ENCODE measurements around the gene ACSL4.
"Not testable (repeated sequence)": the region's sequence is repeated elsewhere in the genome, so short reads cannot be mapped to it uniquely, and the experiment has no call there.

The ACSL4 gene

GRCh38 chrX:109672239-109672638, 60.8 kb downstream of the ACSL4 start:
- DNase-seq (ENCODE audit: low spot score) (no peak), FAIRE-seq (no peak)

DNA sequence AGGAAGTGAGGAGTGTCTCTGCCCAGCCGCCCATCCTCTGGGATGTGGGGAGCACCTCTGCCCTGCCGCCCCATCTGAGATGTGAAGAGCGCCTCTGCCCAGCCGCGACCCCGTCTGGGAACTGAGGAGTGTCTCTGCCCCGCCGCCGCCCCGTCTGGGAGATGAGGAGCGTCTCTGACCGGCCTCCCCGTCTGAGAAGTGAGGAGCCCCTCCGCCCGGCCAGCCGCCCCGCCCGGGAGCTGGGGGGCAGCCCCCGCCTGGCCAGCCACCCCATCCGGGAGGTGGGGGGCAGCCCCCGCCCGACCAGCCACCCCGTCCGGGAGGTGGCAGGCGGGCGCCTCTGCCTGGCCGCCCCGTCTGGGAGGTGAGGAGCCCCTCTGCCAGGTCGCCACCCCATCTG, 61.9 kb downstream of the ACSL4 start:
- not testable (repeated sequence) for DNase-seq (ENCODE audit: low spot score); FAIRE-seq

DNA sequence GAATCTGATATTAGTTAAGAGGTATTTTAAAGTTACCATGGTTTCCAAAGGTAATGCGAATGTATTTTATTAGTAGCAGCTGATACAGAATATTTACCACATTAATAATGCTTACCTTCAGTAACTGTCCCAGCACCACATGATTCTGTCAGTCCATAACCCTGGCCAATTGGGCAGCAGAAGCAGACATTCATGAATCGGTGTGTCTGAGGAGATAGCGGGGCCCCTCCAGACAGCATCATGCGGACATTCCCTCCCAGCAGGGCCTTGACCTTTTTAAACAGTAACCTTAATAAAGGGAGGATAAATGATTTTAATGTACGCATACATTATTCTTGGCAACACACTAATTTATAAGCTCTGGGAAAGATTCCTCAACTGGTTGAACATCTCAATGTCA, 65.1 kb downstream of the ACSL4 start:
- FAIRE-seq = no peak
- no peak for DNase-seq (ENCODE audit: low spot score)

DNA sequence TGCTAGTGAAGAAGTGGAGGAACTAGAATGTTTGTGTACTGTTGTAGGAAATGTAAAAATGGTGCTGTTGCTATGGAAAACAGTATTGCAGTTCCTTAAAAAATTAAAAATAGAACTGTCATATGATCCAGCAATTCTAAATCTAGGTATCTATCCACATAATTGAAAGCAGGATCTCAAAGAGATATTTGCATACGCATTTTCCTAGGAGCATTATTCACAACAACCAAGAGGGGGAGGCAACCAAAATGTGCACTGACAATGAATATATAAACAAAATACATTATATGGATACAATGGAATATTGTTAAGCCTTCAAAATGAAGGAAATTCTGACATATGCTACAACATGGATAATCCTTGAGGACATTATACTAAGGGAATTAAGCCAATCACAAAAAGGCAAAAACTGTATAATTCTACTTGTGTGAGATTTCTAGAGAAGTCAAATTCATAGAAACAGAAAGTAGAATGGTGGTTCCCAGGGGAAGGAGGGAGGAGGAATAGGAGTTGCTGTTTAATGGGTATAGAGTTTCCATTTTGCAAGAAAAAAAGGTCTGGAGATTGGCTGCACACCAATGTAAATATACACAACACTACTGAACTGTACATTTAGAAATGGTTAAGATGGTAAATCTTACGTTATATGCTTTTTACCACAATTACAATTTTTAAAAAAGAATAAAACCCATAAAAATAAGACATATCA, 72.5 kb downstream of the ACSL4 start:
- no peak for DNase-seq (ENCODE audit: low spot score)
- no peak for FAIRE-seq

DNA sequence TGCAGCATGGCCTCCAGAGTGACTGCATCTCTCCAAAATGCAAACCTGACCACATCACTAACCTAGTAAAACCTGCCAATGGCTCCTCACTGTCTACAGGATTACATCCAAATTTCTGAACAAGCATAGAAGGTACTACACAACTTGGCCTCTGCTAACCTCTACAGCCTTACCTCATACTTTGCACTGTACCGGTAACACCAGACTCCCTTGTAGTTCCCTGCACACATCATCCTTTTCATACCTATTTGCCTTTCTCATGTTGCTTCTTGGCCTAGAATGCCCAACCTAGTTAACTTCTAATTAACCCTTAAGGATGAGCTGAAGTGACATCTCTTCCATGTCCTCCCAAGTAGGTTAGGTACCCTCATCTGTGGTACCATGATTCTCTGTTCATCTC, 74.7 kb downstream of the ACSL4 start:
- no peak for FAIRE-seq
- no peak for DNase-seq (ENCODE audit: low spot score)

DNA sequence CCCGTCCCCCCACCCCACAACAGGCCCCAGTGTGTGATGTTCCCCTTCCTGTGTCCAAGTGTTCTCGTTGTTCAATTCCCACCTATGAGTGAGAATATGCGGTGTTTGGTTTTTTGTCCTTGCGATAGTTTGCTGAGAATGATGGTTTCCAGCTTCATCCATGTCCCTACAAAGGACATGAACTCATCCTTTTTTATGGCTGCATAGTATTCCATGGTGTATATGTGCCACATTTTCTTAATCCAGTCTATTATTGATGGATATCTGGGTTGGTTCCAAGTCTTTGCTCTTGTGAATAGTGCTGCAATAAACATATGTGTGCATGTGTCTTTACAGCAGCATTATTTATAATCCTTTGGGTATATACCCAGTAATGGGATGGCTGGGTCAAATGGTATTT, 75.7 kb downstream of the ACSL4 start:
- FAIRE-seq = not testable (repeated sequence)

DNA sequence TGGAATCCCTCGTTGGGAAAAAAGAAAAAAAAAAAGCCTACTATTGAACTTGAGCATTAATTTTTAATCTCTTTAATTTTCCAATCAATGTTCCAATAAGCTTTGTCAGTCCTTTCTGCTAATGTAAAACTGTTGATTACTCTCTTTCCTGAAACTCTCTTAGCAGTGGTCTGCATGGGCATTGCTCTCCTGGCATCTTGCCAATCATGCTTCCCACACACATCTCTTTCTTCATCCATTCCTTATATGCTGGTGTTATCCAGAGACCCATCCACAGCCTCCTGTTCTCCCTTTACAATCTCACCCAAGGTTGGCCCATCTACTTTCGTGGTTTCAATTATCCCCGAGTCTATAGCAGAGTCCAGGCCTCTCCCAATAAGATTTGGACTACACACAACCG, 76.3 kb downstream of the ACSL4 start:
- DNase-seq (ENCODE audit: low spot score) (no peak), FAIRE-seq (no peak)

More for the DNA sequence above, 75.7 kb downstream of the ACSL4 start:
- not testable (repeated sequence) for DNase-seq (ENCODE audit: low spot score)

DNA sequence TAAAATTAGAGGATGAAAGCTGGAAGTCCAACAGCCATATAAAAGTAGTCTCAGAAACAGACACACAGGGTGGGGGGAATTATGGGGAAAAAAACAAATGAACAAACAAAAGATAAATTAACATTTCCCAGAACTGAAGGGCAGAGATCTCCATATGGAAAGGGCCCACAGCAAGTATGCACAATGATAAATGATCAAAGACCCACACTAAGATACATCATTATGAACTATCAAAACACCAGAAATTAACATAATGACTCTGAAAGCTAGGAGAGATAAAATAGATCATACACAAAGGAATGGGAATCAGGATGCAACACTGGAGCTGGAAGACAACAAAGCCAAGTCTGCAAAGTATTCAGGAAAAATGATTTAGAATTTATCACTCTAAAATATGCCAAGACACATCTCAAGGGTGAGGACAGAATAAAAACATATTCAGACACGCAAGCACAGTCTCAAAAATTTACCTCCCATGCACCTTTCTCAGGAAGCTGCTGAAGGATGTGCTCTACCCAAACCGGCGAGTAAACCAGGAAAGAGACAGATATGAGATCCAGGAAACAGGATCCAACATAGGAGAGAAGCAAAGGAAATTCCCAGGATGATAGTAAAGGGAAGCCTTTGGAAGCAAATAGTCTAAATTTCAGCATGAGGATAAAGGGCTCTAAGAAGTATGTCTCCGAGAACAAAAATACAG, 77.4 kb downstream of the ACSL4 start:
- DNase-seq (ENCODE audit: low spot score) (no peak), FAIRE-seq (no peak)

- DNase-seq (ENCODE audit: low spot score) = no peak
- FAIRE-seq = no peak
Observed at GRCh38 chrX:109654516-109655109, 78.4 kb downstream of the ACSL4 start.

DNA sequence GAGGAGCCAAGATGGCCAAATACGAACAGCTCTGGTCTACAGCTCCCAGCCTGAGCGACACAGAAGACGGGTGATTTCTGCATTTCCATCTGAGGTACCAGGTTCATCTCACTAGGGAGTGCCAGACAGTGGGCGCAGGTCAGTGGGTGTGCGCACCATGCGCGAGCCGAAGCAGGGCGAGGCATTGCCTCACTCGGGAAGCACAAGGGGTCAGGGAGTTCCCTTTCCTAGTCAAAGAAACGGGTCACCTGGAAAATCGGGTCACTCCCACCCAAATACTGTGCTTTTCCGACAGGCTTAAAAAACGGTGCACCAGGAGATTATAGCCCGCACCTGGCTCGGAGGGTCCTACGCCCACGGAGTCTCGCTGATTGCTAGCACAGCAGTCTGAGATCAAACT, 88.4 kb downstream of the ACSL4 start:
- not testable (repeated sequence) for FAIRE-seq; DNase-seq (ENCODE audit: low spot score)

GRCh38 chrX:109643687-109644086, 89.4 kb downstream of the ACSL4 start:
- no peak for DNase-seq (ENCODE audit: low spot score)
- no peak for FAIRE-seq

DNA sequence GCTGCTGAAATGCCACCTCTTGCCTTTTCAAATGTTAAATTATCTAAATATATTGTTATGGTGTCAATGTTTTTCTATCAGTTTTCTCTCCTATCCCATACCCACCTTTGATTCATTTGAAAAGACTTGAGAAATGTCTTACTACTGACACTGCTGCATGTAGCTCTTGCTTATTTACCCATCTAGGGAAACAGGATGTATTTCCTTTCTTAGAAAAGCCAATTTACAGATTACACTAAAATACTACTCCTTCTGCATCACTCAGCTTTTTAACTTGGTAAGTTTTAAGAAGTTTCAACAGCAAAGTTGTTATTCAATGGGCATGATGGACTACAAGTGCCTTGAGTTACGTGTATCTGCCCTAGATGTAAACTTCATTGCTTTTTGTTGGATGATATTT, 94.9 kb downstream of the ACSL4 start:
- DNase-seq (ENCODE audit: low spot score) = no peak
- FAIRE-seq = no peak

- not testable (repeated sequence) for FAIRE-seq
Observed at GRCh38 chrX:109637477-109637876, 95.6 kb downstream of the ACSL4 start.

GRCh38 chrX:109635146-109635545, 97.9 kb downstream of the ACSL4 start:
- DNase-seq (ENCODE audit: low spot score) (peak; percentile 6), FAIRE-seq (no peak)

More at GRCh38 chrX:109637477-109637876, 95.6 kb downstream of the ACSL4 start:
- not testable (repeated sequence) for DNase-seq (ENCODE audit: low spot score)

DNA sequence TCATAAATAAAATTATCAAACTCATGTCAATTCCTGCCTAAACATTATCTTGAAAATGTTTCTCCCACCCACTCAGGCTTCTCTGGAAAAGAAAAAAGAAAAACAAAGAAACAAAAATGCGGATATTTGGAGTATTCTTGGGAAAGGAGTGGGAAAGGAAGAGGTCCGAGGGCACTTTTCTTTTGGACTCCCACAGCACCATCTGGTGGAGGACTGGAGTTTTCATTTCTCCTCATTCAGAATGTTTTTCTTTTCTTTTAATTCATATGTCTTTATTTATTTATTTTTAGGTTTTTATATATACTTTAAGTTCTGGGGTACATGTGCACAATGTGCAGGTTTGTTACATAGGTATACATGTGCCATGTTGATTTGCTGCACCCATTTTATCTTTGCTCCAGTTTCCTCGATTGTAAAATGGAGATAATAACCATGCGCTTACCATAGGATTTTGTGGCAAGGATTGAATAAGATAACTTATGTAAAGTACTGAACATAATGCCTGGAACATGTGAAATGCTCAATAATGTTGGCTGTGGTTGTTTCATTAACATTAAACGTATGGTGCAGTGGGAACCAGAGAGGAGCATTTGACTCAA, 100.1 kb downstream of the ACSL4 start:
- FAIRE-seq (no peak), DNase-seq (ENCODE audit: low spot score) (peak; percentile 4)

GRCh38 chrX:109629310-109629709, 103.7 kb downstream of the ACSL4 start:
- FAIRE-seq (no peak), DNase-seq (ENCODE audit: low spot score) (no peak)

DNA sequence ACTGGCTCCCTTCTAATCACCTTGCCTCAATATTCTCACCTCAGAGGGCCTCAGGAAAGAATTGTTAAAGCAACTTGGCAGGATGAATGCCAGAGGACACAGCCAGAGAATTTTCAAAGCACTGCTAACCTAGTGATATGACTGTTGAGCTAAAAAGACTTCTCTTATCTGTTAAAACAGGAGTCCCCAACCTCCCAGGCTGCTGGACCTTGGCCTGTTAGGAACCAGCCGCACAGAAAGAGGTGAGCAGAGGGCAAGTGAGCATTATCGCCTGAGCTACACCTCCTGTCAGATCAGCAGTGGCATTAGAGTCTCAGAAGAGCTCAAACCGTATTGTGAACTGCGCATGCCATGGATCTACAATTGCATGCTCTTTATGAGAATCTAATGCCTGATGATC, 106.4 kb downstream of the ACSL4 start:
- FAIRE-seq (no peak), DNase-seq (ENCODE audit: low spot score) (no peak)

- FAIRE-seq (no peak), DNase-seq (ENCODE audit: low spot score) (no peak)
Observed at GRCh38 chrX:109624641-109625616, 108.1 kb downstream of the ACSL4 start, which contains the start of gene KCNE5. Gene KCNE5, minus strand, starts transcription at chrX:109625172. Its CDS starts 152 bp downstream, at chrX:109625020.

DNA sequence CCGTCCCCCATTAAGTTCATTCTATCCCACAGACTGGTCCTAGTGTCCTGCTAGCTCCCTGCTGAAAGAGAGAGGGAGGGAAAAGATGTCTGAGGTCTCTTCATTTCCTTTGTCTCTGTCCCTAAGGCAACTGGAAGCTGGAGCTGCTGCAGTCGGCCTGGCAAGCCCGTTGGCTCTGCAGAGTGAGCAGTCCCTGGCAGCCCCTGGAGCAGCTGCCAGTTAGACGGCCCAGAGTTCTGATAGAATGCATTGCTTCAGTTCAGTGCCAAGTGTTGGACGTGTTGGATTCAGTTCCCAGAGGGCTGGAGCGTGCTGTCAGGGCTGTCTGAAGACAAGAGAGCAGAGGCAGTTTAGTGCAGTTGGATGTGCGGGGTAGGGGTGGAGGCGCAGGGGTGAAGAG, 109.1 kb downstream of the ACSL4 start:
- no peak for DNase-seq (ENCODE audit: low spot score)
- FAIRE-seq = no peak

- DNase-seq (ENCODE audit: low spot score) = no peak
- FAIRE-seq = no peak
Observed at GRCh38 chrX:109622270-109622669, 110.8 kb downstream of the ACSL4 start.

DNA sequence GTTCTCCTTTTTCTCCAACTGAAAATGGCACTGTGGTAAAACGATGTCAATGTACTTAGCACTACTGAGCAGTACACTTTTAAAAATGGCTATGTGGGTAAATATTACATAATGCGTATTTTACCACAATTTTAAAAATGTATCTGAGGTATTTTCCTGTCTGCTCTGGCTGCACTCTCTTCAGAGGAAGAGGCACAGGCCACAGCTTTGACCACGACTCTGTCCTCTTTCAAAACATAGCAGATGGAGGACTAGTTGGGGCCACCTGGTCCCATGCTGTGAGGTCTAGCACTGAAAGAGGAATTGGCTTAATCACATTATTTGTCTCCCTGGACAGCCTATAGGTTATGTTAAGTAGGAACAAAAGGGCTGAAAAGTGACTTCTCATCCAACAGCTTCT, 113.3 kb downstream of the ACSL4 start:
- no peak for FAIRE-seq
- no peak for DNase-seq (ENCODE audit: low spot score)
